Measurements from ENCODE around the gene KIDINS220.

KIDINS220 gene

DNA sequence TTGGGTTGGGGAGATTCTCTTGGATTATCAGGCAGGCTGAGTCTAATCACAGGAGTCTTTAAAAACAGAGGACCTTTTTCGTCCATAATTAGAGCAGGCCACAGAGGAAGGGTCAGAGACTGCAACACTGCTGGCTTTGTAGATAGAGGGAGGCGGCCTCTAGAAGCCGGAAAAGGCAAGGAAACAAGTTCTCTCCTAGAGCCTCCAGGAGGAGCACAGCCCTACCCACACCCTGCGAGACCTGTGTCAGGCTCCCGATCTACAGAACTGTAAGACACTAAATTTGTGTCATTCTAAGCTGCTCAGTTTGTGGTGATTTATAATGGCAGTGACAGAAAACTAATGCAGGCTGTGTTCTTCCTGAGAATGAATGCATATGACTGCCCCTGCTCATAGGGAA, 140.2 kb downstream of the KIDINS220 start:
- Mint-ChIP-seq H3K27ac (no peak overlapping the region), H3K4me1 (peaks cover 4% of the 10 kb centered on the region), H3K4me3 (no peak overlapping the region), H3K36me3 (no peaks in the 10 kb centered on the region), H3K9me3 (no peaks in the 10 kb centered on the region), H3K27me3 (peaks cover 21% of the 10 kb centered on the region)
- no peak for DNase-seq
- CTCF ChIA-PET, result no interaction called here

DNA sequence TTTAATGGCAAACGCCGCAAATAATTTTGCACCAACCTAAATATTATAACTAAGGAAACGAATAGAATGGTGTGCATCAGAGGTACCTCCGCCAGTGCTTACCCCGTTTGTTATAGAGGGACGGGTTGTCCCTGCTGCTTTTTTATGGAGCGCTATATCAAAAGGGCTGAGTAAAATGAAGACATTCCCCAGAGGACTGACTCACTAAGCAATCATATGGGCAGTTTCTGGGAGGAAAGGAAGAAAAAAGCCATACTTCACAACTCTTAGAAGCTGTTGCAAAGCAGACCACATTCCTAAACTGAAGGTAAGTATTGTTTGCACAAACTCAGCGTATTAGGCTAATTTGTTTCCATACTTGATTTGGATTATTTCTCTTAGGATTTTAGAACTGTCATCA, 142.7 kb downstream of the KIDINS220 start:
- peaks cover 4% of the 10 kb centered on the region for H3K4me1 Mint-ChIP-seq
- no peaks in the 10 kb centered on the region for H3K36me3 Mint-ChIP-seq
- DNase-seq, result no peak
- no peak overlapping the region for H3K4me3 Mint-ChIP-seq
- CTCF ChIA-PET, result no interaction called here
- no peak overlapping the region for H3K27ac Mint-ChIP-seq
- peaks cover 36% of the 10 kb centered on the region for H3K27me3 Mint-ChIP-seq
- no peaks in the 10 kb centered on the region for H3K9me3 Mint-ChIP-seq

DNA sequence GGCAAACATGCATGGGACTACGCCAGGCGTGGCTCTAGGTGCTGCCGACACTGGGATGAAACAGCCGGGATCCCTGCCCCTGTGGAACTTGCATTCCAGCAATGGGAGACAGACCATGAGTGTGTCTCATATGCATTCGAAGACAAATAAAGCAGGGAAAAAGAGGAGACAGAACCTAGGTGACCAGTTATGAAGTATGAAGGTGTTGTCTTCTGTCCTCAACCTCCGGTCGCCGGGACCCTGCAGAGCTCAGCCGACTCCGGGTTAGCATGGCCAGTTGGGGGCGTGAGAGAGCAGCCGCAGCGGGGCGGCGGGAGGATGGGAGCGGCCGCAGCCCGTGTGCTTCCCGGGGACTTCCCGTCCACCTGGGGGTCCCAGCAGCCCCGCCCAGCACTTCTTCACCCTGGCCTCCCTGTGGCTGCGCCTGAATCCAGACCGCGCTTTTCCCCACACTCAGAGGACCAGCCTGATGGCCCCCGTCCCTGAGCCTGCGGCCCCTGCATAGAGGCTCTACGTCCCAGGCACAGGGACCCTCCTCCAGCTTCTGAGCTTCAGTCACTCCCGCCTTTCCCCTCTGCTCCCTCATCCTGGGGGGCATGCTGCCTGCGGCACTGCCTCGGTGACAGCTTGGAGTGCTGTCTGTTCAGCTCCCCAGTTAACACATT, 144.1 kb downstream of the KIDINS220 start:
- Mint-ChIP-seq H3K27ac (no peak overlapping the region), H3K4me3 (no peak overlapping the region), H3K4me1 (peaks cover 4% of the 10 kb centered on the region), H3K27me3 (peaks cover 33% of the 10 kb centered on the region), H3K36me3 (no peaks in the 10 kb centered on the region), H3K9me3 (no peaks in the 10 kb centered on the region)
- CTCF ChIA-PET, result interaction anchor here (0.6 to 1.5 kb wide), 10 partner anchors 9 to 1276 kb away, joined by 3 to 4 read pairs (median 3); no protein-coding TSS in a partner anchor
- DNase-seq, result peak; percentile 57

DNA sequence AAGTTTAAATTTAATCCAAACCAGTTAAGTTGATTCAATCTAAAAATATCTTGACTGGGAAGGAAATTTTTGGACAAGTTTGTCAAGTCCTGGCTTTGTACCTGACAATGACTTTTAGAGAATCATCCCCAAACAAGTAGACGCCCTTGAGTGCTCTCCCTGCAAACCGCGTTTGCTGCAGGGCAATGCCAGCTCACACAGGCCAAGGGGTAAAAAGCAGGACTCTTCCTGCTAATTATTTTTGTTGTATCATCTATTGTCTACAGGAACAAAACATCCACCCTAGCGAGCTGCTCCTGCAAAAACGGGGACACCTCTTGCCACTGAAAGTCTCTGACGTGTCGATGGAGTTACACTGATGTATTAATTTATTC, 144.6 kb downstream of the KIDINS220 start:
- CTCF ChIA-PET, result interaction anchor here (0.7 to 1.5 kb wide), 7 partner anchors 10 to 1275 kb away, joined by 3 to 4 read pairs (median 3); no protein-coding TSS in a partner anchor
- peaks cover 4% of the 10 kb centered on the region for H3K4me1 Mint-ChIP-seq
- H3K27me3 Mint-ChIP-seq, result peaks cover 34% of the 10 kb centered on the region

DNA sequence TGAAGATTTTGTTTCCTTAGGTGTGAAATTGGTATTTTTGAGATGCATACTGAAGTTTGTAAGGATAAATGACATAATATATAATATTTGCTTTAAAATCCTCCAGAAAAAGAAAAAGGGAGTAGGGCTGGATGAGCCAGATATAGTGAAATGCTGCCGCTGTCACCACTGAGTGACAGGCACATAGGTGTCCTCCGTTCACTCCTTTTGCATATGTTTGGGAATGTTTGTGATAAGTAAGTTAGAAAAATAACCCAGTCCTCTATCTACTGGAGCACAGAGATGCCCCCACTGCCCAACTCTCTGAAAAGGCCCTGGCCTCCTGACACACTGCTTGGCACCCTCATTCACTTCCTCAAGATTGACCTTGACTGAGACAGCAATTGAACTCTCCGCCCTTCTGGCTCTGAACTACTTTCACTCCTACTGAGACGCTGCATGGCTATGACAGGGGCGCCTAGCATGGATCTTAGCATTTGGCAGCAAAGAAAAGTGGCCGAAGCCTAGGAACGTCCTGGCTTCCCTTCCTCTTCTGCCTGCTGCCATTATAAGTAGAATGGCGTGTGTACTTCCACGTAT, 145.5 kb downstream of the KIDINS220 start:
- Mint-ChIP-seq H3K9me3 (no peaks in the 10 kb centered on the region), H3K27ac (no peak overlapping the region), H3K4me1 (peaks cover 4% of the 10 kb centered on the region), H3K27me3 (peaks cover 40% of the 10 kb centered on the region), H3K4me3 (no peak overlapping the region), H3K36me3 (no peaks in the 10 kb centered on the region)
- CTCF ChIA-PET, result interaction anchor here (1.1 to 1.5 kb wide), 2 partner anchors 1266 to 1274 kb away, joined by 3 to 4 read pairs; no protein-coding TSS in a partner anchor
- DNase-seq, result no peak

More for the DNA sequence above, 144.6 kb downstream of the KIDINS220 start:
- H3K27ac Mint-ChIP-seq, result no peak overlapping the region
- H3K4me3 Mint-ChIP-seq, result no peak overlapping the region
- H3K36me3 Mint-ChIP-seq, result no peaks in the 10 kb centered on the region
- DNase-seq, result no peak
- H3K9me3 Mint-ChIP-seq, result no peaks in the 10 kb centered on the region

DNA sequence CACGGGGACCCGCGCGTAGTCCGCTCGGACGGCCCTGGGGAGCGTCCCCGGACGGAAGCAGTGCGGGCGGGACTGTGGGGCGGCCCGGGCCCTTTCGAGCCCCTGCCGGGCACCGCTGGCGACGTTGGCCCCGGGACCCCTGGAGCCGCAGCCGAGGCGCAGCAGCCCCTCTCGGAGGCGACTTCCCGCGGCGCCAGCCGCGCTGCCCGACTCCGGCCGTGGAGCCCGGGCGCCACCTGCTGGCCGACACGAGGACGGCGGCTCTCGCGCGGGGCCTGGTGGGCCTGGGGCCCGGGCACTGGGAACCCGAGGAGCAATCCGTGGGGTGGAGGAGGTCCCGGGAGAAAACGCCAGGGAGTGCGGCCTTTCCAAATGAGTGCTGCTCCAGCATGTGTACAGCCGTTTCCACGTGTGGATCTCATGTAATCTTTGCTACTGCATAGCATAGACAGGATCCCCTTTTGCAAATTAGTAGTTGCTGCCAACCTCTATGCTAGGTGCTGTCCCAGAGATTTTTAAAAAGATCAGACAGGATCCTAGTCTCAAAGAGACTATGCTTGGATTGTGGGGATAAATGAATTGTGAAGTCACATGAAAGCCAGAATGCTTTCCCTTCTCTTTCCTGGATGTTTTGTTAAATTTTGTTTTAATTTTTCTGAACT, 151.6 kb downstream of the KIDINS220 start:
- Mint-ChIP-seq H3K36me3 (peaks cover 23% of the 10 kb centered on the region), H3K9me3 (no peaks in the 10 kb centered on the region), H3K27ac (peak overlapping the region; percentile 58), H3K4me3 (peak overlapping the region; percentile 61), H3K27me3 (peaks cover 19% of the 10 kb centered on the region), H3K4me1 (peaks cover 32% of the 10 kb centered on the region)
- peak; percentile 76 for DNase-seq
- CTCF ChIA-PET, result no interaction called here

DNA sequence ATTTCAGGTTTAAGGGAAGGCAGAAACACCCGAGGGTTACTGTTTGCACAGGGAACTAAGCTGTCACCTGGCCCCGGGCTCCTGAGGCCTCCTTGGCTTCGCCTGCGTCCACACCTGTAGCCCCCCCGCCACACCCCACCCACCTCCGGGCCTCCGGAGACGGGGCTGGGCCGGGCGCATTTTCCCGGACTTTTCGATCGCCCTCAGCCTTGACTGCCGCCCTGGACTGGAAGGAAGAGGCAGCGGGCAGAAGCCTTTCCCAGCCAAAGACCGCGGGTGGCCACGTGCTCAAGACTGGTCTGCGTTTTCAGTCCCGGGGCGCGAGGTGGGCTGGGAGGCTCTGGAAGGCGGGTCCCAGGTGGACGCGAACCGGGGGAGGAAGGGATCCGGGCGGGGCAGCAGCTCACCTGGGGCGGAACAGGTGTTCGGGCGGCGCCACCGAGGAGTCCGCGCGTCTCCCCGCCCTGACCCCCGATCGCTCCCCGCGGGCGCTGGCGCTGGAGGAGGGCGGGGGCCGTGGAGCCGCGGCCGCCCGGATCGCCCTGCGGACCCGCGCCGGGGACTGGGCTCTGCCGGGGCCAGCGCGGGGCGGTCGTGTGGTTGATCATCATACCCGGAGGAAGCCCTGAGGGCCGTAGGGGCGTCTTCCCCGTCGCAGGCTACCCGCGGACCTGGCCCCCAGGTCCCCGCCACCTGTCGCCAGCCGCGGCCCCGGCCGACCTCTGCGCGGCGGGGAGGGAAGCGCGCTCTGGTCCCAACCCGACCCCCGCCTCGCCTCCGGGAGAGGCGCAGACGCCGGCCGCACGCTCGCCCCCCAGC, 152.3 kb downstream of the KIDINS220 start:
- Mint-ChIP-seq H3K4me1 (peaks cover 37% of the 10 kb centered on the region), H3K36me3 (peaks cover 23% of the 10 kb centered on the region), H3K27ac (peak overlapping the region; percentile 87), H3K27me3 (peaks cover 17% of the 10 kb centered on the region), H3K4me3 (peak overlapping the region; percentile 98), H3K9me3 (no peaks in the 10 kb centered on the region)
- CTCF ChIA-PET, result interaction anchor here (0.9 to 1.3 kb wide), 3 partner anchors 1115 to 1257 kb away, joined by 3 to 4 read pairs (median 3); no protein-coding TSS in a partner anchor
- DNase-seq, result peak; percentile 61

DNA sequence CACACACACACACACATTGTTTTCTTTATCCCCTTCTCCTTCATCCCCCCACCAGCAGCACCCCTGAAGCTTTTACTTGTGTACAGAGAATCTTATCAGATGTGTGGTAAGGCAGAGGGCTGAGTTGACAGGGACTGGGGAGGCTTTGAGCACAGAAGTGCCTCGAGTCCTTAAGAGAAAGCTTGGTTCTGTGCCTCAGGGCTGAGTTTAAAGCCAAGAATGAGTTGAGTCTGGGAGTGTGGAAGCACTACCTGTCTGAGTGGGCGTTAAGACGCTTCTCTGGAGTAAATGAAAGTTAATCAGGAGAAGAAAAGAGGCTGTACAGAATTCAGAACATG, 152.9 kb downstream of the KIDINS220 start:
- peak overlapping the region; percentile 98 for H3K4me3 Mint-ChIP-seq
- peak; percentile 50 for DNase-seq
- peak overlapping the region; percentile 87 for H3K27ac Mint-ChIP-seq
- H3K27me3 Mint-ChIP-seq, result peaks cover 15% of the 10 kb centered on the region
- H3K36me3 Mint-ChIP-seq, result peaks cover 23% of the 10 kb centered on the region
- no peaks in the 10 kb centered on the region for H3K9me3 Mint-ChIP-seq
- CTCF ChIA-PET, result interaction anchor here (0.9 to 1.3 kb wide), 3 partner anchors 1115 to 1256 kb away, joined by 3 to 4 read pairs (median 3); no protein-coding TSS in a partner anchor
- peaks cover 42% of the 10 kb centered on the region for H3K4me1 Mint-ChIP-seq

DNA sequence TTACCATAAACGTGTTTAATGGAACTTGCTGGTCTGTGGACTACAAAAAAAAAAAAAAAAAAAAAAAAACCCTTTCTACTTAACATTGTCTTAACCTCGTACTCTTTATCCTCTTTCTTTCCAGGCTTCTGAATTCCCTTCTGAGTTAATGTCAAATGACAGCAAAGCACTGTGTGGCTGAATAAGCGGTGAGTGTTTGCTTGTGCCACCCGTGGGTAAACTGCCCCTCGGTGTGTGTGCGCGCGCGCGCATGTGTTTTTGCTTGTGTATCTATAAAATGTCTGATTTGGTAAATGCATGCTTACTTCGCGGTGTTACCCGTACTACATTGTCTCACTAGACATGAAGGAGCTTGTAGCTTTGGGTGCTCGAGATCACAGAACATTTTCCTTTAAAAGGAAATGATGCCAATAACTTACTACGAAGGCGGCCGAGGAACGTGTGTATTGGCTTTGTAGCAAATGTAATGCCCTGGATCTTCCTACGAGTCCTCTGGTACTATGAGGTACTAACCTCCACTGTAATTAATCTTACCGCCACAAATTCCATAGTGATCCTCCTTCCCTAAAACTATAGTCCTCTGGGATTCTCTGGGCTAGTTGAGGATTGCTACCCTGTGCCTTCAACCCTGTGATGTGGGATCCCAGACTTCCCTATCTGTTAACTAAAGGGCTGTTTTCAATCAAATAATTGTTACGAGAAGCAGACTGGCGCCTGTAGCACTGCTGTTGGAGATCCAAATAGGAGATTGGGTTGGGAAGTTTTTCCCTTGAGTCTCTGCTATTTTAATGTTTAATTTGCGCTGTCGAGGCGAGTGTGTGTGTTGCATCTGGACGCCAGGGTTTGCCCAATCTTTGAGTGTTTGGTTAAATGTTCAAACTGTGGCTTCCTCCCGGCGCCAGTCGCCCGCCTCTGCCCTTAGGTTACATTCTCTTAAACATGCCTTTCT, 154.4 kb downstream of the KIDINS220 start:
- Mint-ChIP-seq H3K27me3 (peaks cover 23% of the 10 kb centered on the region), H3K4me1 (peaks cover 53% of the 10 kb centered on the region), H3K36me3 (peaks cover 23% of the 10 kb centered on the region), H3K9me3 (no peaks in the 10 kb centered on the region), H3K27ac (peak overlapping the region; percentile 95), H3K4me3 (peak overlapping the region; percentile 98)
- DNase-seq, result peak; percentile 60
- CTCF ChIA-PET, result interaction anchor here (0.7 to 4.1 kb wide), 3 partner anchors 8 to 1256 kb away, joined by 3 to 21 read pairs (median 7); no protein-coding TSS in a partner anchor

DNA sequence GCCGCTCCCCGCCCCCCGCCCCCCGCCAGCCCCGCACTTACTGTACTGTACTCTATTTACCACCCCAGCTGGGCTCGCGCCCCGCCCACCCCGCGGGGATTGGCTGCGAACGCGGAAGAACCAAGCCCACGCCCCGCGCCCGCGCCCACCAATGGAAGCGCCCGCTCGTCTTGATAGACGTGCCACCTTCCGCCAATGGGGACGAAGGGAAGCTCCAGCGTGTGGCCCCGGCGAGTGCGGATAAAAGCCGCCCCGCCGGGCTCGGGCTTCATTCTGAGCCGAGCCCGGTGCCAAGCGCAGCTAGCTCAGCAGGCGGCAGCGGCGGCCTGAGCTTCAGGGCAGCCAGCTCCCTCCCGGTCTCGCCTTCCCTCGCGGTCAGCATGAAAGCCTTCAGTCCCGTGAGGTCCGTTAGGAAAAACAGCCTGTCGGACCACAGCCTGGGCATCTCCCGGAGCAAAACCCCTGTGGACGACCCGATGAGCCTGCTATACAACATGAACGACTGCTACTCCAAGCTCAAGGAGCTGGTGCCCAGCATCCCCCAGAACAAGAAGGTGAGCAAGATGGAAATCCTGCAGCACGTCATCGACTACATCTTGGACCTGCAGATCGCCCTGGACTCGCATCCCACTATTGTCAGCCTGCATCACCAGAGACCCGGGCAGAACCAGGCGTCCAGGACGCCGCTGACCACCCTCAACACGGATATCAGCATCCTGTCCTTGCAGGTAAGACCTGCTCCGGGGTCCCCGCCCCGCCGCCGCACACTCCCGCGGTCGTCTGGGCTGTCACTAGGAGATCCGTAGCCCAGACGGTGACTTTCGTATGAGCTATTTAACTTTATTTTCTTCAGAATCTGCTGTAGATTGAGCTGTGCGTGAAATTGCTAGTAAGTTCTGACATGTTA, 155.4 kb downstream of the KIDINS220 start, which contains the start of gene ID2:
ID2 (plus strand) TSS at position 271 of the 907 bp plus-strand sequence; CDS start at position 381, 110 bp downstream.
- H3K9me3 Mint-ChIP-seq, result no peaks in the 10 kb centered on the region
- peak within 1 kb of the TSS; percentile 98 for H3K4me3 Mint-ChIP-seq
- CTCF ChIA-PET, result interaction anchor here (0.7 to 4.1 kb wide), 4 partner anchors 9 to 1479 kb away, joined by 3 to 21 read pairs (median 6); no protein-coding TSS in a partner anchor
- H3K27ac Mint-ChIP-seq, result peak within 1 kb of the TSS; percentile 95
- H3K36me3 Mint-ChIP-seq, result peaks cover 23% of the 10 kb centered on the region
- H3K4me1 Mint-ChIP-seq, result peaks cover 62% of the 10 kb centered on the region
- peaks cover 26% of the 10 kb centered on the region for H3K27me3 Mint-ChIP-seq
- peak; percentile 99 for DNase-seq

DNA sequence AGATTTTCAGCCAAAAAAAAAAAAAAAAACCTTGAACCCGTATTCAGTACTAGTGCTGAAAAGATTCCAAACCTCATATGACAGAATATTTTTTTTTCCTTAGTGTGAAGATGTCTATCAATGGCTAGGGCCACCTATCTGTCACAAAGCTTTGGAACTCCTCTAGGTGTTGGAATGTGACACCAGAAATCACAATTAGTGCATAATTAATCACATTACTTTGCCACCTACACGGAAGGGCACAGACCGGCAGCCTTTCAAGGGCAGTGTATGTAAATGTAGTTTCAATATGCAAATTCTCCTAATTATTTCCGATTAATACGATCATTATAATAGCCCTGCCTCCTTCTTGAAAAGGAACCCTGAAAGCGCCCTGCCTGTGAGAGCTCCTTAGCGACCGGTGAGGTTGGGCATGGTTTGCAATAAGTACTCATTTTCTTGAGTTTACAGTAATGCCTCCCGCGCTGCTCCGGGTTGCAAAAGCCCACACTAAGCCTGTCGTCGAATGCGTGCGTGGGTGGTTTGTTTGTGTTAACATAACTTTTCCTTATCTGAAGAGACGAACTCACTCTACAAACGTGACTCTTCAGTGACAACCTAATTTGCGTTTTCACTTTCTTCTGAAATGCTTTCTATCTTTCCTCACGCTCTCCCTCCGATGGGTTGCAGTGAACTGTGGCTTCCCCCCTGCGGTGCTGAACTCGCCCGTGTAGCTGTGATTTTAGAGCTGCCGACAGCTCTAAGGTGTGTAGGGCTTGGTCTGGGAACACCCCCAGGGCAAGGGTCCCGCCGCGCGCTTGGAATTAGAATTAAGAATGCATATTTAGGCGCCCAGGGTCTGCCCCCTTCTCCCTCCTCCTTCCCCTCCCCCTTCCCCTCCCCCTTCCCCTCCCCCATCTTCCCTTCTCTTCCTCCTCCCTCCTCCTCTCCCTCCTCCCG, 156.3 kb downstream of the KIDINS220 start:
- Mint-ChIP-seq H3K27ac (peak overlapping the region; percentile 89), H3K4me3 (peak overlapping the region; percentile 76), H3K27me3 (peaks cover 35% of the 10 kb centered on the region), H3K36me3 (peaks cover 23% of the 10 kb centered on the region), H3K4me1 (peaks cover 63% of the 10 kb centered on the region), H3K9me3 (no peaks in the 10 kb centered on the region)
- peak; percentile 78 for DNase-seq
- CTCF ChIA-PET, result interaction anchor here (0.7 to 4.1 kb wide), 6 partner anchors 137 to 1478 kb away, joined by 3 to 21 read pairs (median 5); no protein-coding TSS in a partner anchor

Data from activated naive CD4-positive, alpha-beta T cell treated with anti-CD3 and anti-CD28 coated beads, Interleukin-2, amount 10 ng/mL, durations not matched to agents 7 days and 5 days (primary cell).